Measurements from ENCODE around the gene C1RL. TPM values are rescaled to one million over a fixed set of nuclear protein-coding genes. Genes with fewer than 3 reads are reported as not detected.

The C1RL gene, protein sequence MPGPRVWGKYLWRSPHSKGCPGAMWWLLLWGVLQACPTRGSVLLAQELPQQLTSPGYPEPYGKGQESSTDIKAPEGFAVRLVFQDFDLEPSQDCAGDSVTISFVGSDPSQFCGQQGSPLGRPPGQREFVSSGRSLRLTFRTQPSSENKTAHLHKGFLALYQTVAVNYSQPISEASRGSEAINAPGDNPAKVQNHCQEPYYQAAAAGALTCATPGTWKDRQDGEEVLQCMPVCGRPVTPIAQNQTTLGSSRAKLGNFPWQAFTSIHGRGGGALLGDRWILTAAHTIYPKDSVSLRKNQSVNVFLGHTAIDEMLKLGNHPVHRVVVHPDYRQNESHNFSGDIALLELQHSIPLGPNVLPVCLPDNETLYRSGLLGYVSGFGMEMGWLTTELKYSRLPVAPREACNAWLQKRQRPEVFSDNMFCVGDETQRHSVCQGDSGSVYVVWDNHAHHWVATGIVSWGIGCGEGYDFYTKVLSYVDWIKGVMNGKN
- total RNA-seq (2014; rRNA removed), result 8.2 and 8.9 TPM in 2 replicates
- percentile 69 among the genes with signal in this experiment for Bru-seq, nascent RNA
- percentile 68 among the genes with signal in this experiment for BruChase-seq, experiment 1, labeled RNA remaining after a 6-hour chase
- BruChase-seq, experiment 2, labeled RNA remaining after a 2-hour chase, result percentile 70 among the genes with signal in this experiment
- long read RNA-seq, partial matches to known transcripts, result 0 of 14 reads
- long read RNA-seq, other reads (novel, unspliced or antisense), result 11 of 14 reads

GRCh38 chr12:7108796-7109571 is at the start of gene C1RL:
C1RL (minus strand) TSS chr12:7109214; CDS start chr12:7109180, 34 bp downstream.
- intact Hi-C loops (cut with micrococcal nuclease), result loop anchor here (2.0 kb wide), 1 partner anchor 48 kb away; the partner anchor contains the start of gene C1S
- POLR2A ChIA-PET (ENCODE audit: unreplicated experiment), result interaction anchor here (0.6 to 1.1 kb wide), 2 partner anchors 37 to 165 kb away, joined by 3 to 10 read pairs; partner anchors contain the start of gene C12orf57
- H3F3A ChIP-seq (ENCODE audit: low read length, unreplicated experiment), result no peaks in the 10 kb centered on the region

GRCh38 chr12:7157391-7157790 is 48.4 kb upstream of the C1RL start:
- Histone ChIP-seq H2AFZ (ENCODE audit: low read length) (no peak overlapping the region), H3K27ac (ENCODE audit: low read length) (no peak overlapping the region), H3K4me3 (ENCODE audit: low read length) (no peak overlapping the region), H3F3A (ENCODE audit: low read length, unreplicated experiment) (no peaks in the 10 kb centered on the region), H3K36me3 (ENCODE audit: low read depth, low read length) (no peaks in the 10 kb centered on the region), H3K4me1 (ENCODE audit: insufficient read depth, low read length) (no peaks in the 10 kb centered on the region), H3K9me2 (replicated peaks; ENCODE audit: low read length) (no peaks in the 10 kb centered on the region), H3K9me3 (ENCODE audit: low read length) (no peaks in the 10 kb centered on the region), H3K4me2 (ENCODE audit: low read length) (no peak overlapping the region), H3K27me3 (ENCODE audit: low read length) (no peaks in the 10 kb centered on the region), H3K9ac (ENCODE audit: low read length) (no peak overlapping the region), H3K79me2 (ENCODE audit: low read length) (no peaks in the 10 kb centered on the region), H4K20me1 (ENCODE audit: low read length) (no peaks in the 10 kb centered on the region)
- DNase-seq (no peak), ATAC-seq (no peak)
- intact Hi-C loops (cut with micrococcal nuclease), result no loop called here
- BruUV-seq (replicated peaks), result no TSS peak
- ChIA-PET POLR2A (ENCODE audit: unreplicated experiment) (no interaction called here), CTCF (no interaction called here)
- TF ChIP-seq EZH2 (IDR thresholded peaks at IDR 0.05; ENCODE audit: low read length, unreplicated experiment) (no peak), EZH2phosphoT487 (IDR thresholded peaks at IDR 0.05; ENCODE audit: borderline replicate concordance, low read length) (no peak)
- TF ChIP-seq, protein P1, sequence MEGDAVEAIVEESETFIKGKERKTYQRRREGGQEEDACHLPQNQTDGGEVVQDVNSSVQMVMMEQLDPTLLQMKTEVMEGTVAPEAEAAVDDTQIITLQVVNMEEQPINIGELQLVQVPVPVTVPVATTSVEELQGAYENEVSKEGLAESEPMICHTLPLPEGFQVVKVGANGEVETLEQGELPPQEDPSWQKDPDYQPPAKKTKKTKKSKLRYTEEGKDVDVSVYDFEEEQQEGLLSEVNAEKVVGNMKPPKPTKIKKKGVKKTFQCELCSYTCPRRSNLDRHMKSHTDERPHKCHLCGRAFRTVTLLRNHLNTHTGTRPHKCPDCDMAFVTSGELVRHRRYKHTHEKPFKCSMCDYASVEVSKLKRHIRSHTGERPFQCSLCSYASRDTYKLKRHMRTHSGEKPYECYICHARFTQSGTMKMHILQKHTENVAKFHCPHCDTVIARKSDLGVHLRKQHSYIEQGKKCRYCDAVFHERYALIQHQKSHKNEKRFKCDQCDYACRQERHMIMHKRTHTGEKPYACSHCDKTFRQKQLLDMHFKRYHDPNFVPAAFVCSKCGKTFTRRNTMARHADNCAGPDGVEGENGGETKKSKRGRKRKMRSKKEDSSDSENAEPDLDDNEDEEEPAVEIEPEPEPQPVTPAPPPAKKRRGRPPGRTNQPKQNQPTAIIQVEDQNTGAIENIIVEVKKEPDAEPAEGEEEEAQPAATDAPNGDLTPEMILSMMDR (conservative IDR thresholded peaks at IDR 0.05; ENCODE audit: low read depth, low read length), result no peak

More at GRCh38 chr12:7108796-7109571, at the start of gene C1RL:
- H3K27me3 ChIP-seq (ENCODE audit: low read length), result no peaks in the 10 kb centered on the region
- H3K79me2 ChIP-seq (ENCODE audit: low read length), result peaks cover 19% of the 10 kb centered on the region; the same call in 1 of the 2 replicates
- no peaks in the 10 kb centered on the region; the same call in 1 of the 2 replicates for H3K4me1 ChIP-seq (ENCODE audit: insufficient read depth, low read length)
- H2AFZ ChIP-seq (ENCODE audit: low read length), result peak within 1 kb of the TSS; percentile 80
- H3K36me3 ChIP-seq (ENCODE audit: low read depth, low read length), result peaks cover 5% of the 10 kb centered on the region; the same call in 1 of the 2 replicates
- CTCF ChIA-PET, result no interaction called here
- DNase-seq (peak; percentile 81), ATAC-seq (peak; percentile 68)
- H3K9me2 ChIP-seq (replicated peaks; ENCODE audit: low read length), result no peaks in the 10 kb centered on the region
- peak within 1 kb of the TSS; percentile 82 for H3K4me2 ChIP-seq (ENCODE audit: low read length)
- peak within 1 kb of the TSS; percentile 58 for H3K27ac ChIP-seq (ENCODE audit: low read length)
- BruUV-seq (replicated peaks), result TSS peak; percentile 41
- peak within 1 kb of the TSS; percentile 84 for H3K9ac ChIP-seq (ENCODE audit: low read length)
- no peak for TF ChIP-seq EZH2phosphoT487 (IDR thresholded peaks at IDR 0.05; ENCODE audit: borderline replicate concordance, low read length)
- TF ChIP-seq, protein P1 (conservative IDR thresholded peaks at IDR 0.05; ENCODE audit: low read depth, low read length), result peak; percentile 83
- H3K4me3 ChIP-seq (ENCODE audit: low read length), result peak within 1 kb of the TSS; percentile 92
- no peaks in the 10 kb centered on the region for H3K9me3 ChIP-seq (ENCODE audit: low read length)
- no peaks in the 10 kb centered on the region for H4K20me1 ChIP-seq (ENCODE audit: low read length)

Measured in PC-3 (cell line).